T-cell (primary cell): ENCODE data around the gene TSPAN33. TPM values are rescaled to one million over a fixed set of nuclear protein-coding genes. Genes with fewer than 3 reads are reported as not detected.

ENCODE experiments used
- ATAC-seq, 4 experiments: fragments of 200-7000 bp in 3 of 4; fragments of 150-1000 bp in 1 of 4; cut with Tn5 transposase; replicated peaks in 1 of 4; 1 replicate in 3 of 4; 2 replicates in 1 of 4; pipeline ENCODE4 v1.10.0; 2021; ENCODE audit warnings: moderate library complexity in 3 of 4, mild to moderate bottlenecking in 2 of 4, moderate number of reproducible peaks in 1 of 4
- CTCF ChIA-PET, 2 donors: fragments of 300-600 bp; sonication (Branson Sonifier 250); formaldehyde crosslinking; loops; one replicate each; lab custom pipeline; 2022; ENCODE audit warnings: antibody characterized with exemption in 2 of 2; lab: Charles Lee
- POLR2A ChIA-PET, 2 donors: fragments of 300-600 bp; sonication (Branson Sonifier 250); formaldehyde crosslinking; loops; one replicate each; lab custom pipeline; 2022; ENCODE audit warnings: antibody characterized with exemption in 2 of 2; lab: Charles Lee
- DNase-seq, 35 experiments: peaks; one replicate each; pipeline versions ENCODE4 v3.0.0 to v3.0.0-alpha.2; 2013 to 2023
- H3K27ac ChIP-seq: one replicate; pipeline ENCODE4 v1.5.1; 2013; ENCODE audit warnings: low read length
- H3K27me3 ChIP-seq, 2 experiments: replicated peaks in 1 of 2; 1 replicate in 1 of 2; 2 replicates in 1 of 2; pipeline versions ENCODE4 v1.6.1 to v1.7.0; 2013; ENCODE audit warnings: low read length in 1 of 2, mixed read lengths in 1 of 2; ENCODE audit not compliant: control insufficient read depth in 2 of 2, insufficient read depth in 2 of 2; ENCODE audit errors: extremely low read depth in 1 of 2
- H3K36me3 ChIP-seq, 2 donors: 1 replicate in 1 of 2; 2 replicates in 1 of 2; pipeline versions ENCODE4 v1.6.1 to v1.7.0; 2013; ENCODE audit warnings: low read length in 1 of 2; ENCODE audit not compliant: control insufficient read depth in 2 of 2, insufficient read depth in 1 of 2; ENCODE audit errors: extremely low read depth in 1 of 2
- H3K4me1 ChIP-seq, 2 experiments: 1 replicate in 1 of 2; 2 replicates in 1 of 2; pipeline versions ENCODE4 v1.6.1 to v1.7.0; 2013; ENCODE audit warnings: low read length in 2 of 2, mixed read lengths in 1 of 2; ENCODE audit not compliant: insufficient read depth in 2 of 2, control insufficient read depth in 1 of 2; ENCODE audit errors: extremely low read depth in 1 of 2
- H3K4me3 ChIP-seq, 2 donors: 1 replicate in 1 of 2; 2 replicates in 1 of 2; pipeline versions ENCODE4 v1.5.1 to v1.7.0; 2013; ENCODE audit warnings: mild to moderate bottlenecking in 2 of 2, low read length in 1 of 2, moderate library complexity in 1 of 2; ENCODE audit not compliant: control insufficient read depth in 1 of 2; ENCODE audit errors: extremely low read depth in 1 of 2
- H3K9me3 ChIP-seq: 2 replicates; pipeline ENCODE4 v1.7.0; 2013
- H3K27ac Mint-ChIP-seq, 2 donors: one replicate each; pipeline ENCODE4 v1.8.0; 2020 to 2021; ENCODE audit warnings: mild to moderate bottlenecking in 2 of 2, mixed read lengths in 2 of 2
- H3K27me3 Mint-ChIP-seq, 2 donors: one replicate each; pipeline ENCODE4 v1.8.0; 2021 to 2022; ENCODE audit warnings: mixed read lengths in 2 of 2
- H3K36me3 Mint-ChIP-seq: one replicate; pipeline ENCODE4 v1.8.0; 2021; ENCODE audit warnings: mixed read lengths
- H3K4me1 Mint-ChIP-seq, 3 donors: one replicate each; pipeline ENCODE4 v1.8.0; 2020 to 2022; ENCODE audit warnings: mixed read lengths in 3 of 3, mild to moderate bottlenecking in 1 of 3
- H3K4me3 Mint-ChIP-seq, 3 donors: one replicate each; pipeline ENCODE4 v1.8.0; 2020 to 2022; ENCODE audit warnings: mild to moderate bottlenecking in 3 of 3, mixed read lengths in 3 of 3, moderate library complexity in 3 of 3
- H3K9me3 Mint-ChIP-seq, 3 donors: one replicate each; pipeline ENCODE4 v1.8.0; 2020 to 2022; ENCODE audit warnings: mixed read lengths in 3 of 3
- WGBS: methylation state at CpG from one replicate; pipeline ENCODE4 v1.1.5; 2013; ENCODE audit warnings: missing lambda C conversion rate; ENCODE audit not compliant: insufficient coverage; 5-methylcytosine and 5-hydroxymethylcytosine counted together
- total RNA-seq, 35 experiments: library from RNA in 6 of 35; stranded (reverse) in 6 of 35; fragments of 120-200 nt in 1 of 35; gene quantifications; one replicate each; pipeline versions ENCODE4 v1.2.1 to v1.2.4 and lab custom pipeline; 2013 to 2026

Gene TSPAN33
- total RNA-seq, 5 donors from 2014 or later (not counting 1 experiment from before 2014, with no cell fraction given): 5.6 to 7.1 (median 5.9) TPM

- DNase-seq (no peak), ATAC-seq (no peak)
- CTCF ChIA-PET: no interaction called here
- Mint-ChIP-seq H3K4me1 (peaks cover 10 to 22% (median 13%) of the 10 kb centered on the region in 3 donors), H3K27me3 (peaks cover 0 to 3% of the 10 kb centered on the region in 2 donors), H3K4me3 (no peak overlapping the region), H3K27ac (no peak overlapping the region), H3K36me3 (no peaks in the 10 kb centered on the region), H3K9me3 (no peaks in the 10 kb centered on the region)
- Histone ChIP-seq H3K4me1 (peaks cover 4 to 14% of the 10 kb centered on the region in 2 experiments), H3K9me3 (no peaks in the 10 kb centered on the region), H3K36me3 (no peaks in the 10 kb centered on the region), H3K4me3 (no peak overlapping the region), H3K27ac (no peak overlapping the region), H3K27me3 (peaks cover 0 to 20% of the 10 kb centered on the region in 2 experiments)
- 71% methylated on average over 3 of the region's 4 CpGs for WGBS
- POLR2A ChIA-PET: interaction anchor here in 1 of 2 donors (0.5 kb wide), 1 partner anchor 57 kb away, joined by 5 read pairs; no protein-coding TSS in a partner anchor
Measured at GRCh38 chr7:129166745-129167144, 22.2 kb downstream of the TSPAN33 start.

GRCh38 chr7:129167817-129168216, 23.3 kb downstream of the TSPAN33 start:
- no peaks in the 10 kb centered on the region for H3K9me3 Mint-ChIP-seq
- POLR2A ChIA-PET: no interaction called here
- H3K4me3 ChIP-seq: no peak overlapping the region
- CTCF ChIA-PET: interaction anchor here in 1 of 2 donors (0.7 kb wide), 1 partner anchor 51 kb away, joined by 3 read pairs; no protein-coding TSS in a partner anchor
- H3K4me1 ChIP-seq: peaks cover 4 to 14% of the 10 kb centered on the region in 2 experiments
- H3K4me3 Mint-ChIP-seq: peak overlapping the region; percentile 52 to 79 (median 62)
- H3K4me1 Mint-ChIP-seq: peaks cover 10 to 22% (median 13%) of the 10 kb centered on the region in 3 donors
- H3K27ac ChIP-seq: no peak overlapping the region
- H3K27ac Mint-ChIP-seq: no peak overlapping the region
- no peak for DNase-seq
- H3K36me3 Mint-ChIP-seq: no peaks in the 10 kb centered on the region
- 83% methylated on average over 2 of the region's 4 CpGs for whole genome bisulfite sequencing
- H3K9me3 ChIP-seq: no peaks in the 10 kb centered on the region
- H3K27me3 ChIP-seq: peaks cover 0 to 20% of the 10 kb centered on the region in 2 experiments
- ATAC-seq: no peak
- H3K36me3 ChIP-seq: no peaks in the 10 kb centered on the region
- H3K27me3 Mint-ChIP-seq: peaks cover 0 to 3% of the 10 kb centered on the region in 2 donors

- H3K27ac ChIP-seq: no peak overlapping the region
Measured at GRCh38 chr7:129168231-129169021, 23.9 kb downstream of the TSPAN33 start.

GRCh38 chr7:129169171-129169671, 24.7 kb downstream of the TSPAN33 start:
- Mint-ChIP-seq H3K9me3 (no peaks in the 10 kb centered on the region), H3K27ac (peak overlapping the region in 1 of 2 donors; percentile 78), H3K27me3 (peaks cover 0 to 3% of the 10 kb centered on the region in 2 donors), H3K4me1 (peaks cover 10 to 19% (median 13%) of the 10 kb centered on the region in 3 donors), H3K4me3 (peak overlapping the region; percentile 73 to 79 (median 78)), H3K36me3 (no peaks in the 10 kb centered on the region)
- peak in 20 of 35 experiments; percentile 7 to 49 (median 28) for DNase-seq
- POLR2A ChIA-PET: no interaction called here
- H3K36me3 ChIP-seq: no peaks in the 10 kb centered on the region
- peaks cover 0 to 23% of the 10 kb centered on the region in 2 experiments for H3K27me3 ChIP-seq
- CTCF ChIA-PET: interaction anchor here in 1 of 2 donors (1.0 kb wide), 1 partner anchor 41 kb away, joined by 3 read pairs; no protein-coding TSS in a partner anchor
- no peak overlapping the region for H3K27ac ChIP-seq
- H3K4me3 ChIP-seq: peak overlapping the region; percentile 49 to 78
- H3K4me1 ChIP-seq: peaks cover 4 to 14% of the 10 kb centered on the region in 2 experiments
- 2% methylated on average over 42 of the region's 47 CpGs for WGBS
- H3K9me3 ChIP-seq: no peaks in the 10 kb centered on the region
- ATAC-seq: peak; percentile 81 to 91 (median 86)

More at GRCh38 chr7:129168231-129169021, 23.9 kb downstream of the TSPAN33 start:
- H3K27ac Mint-ChIP-seq: no peak overlapping the region
- H3K4me1 Mint-ChIP-seq: peaks cover 10 to 21% (median 13%) of the 10 kb centered on the region in 3 donors
- DNase-seq: no peak
- H3K4me3 Mint-ChIP-seq: peak overlapping the region; percentile 52 to 79 (median 62)
- ATAC-seq: no peak
- no peaks in the 10 kb centered on the region for H3K9me3 Mint-ChIP-seq
- WGBS: 83% methylated on average over 10 of the region's 20 CpGs
- ChIA-PET POLR2A (no interaction called here), CTCF (interaction anchor here in 1 of 2 donors (0.7 to 1.0 kb wide), 2 partner anchors 42 to 50 kb away, joined by 3 read pairs; no protein-coding TSS in a partner anchor)
- Histone ChIP-seq H3K4me1 (peaks cover 4 to 14% of the 10 kb centered on the region in 2 experiments), H3K9me3 (no peaks in the 10 kb centered on the region), H3K36me3 (no peaks in the 10 kb centered on the region), H3K27me3 (peaks cover 0 to 20% of the 10 kb centered on the region in 2 experiments), H3K4me3 (no peak overlapping the region)
- peaks cover 0 to 3% of the 10 kb centered on the region in 2 donors for H3K27me3 Mint-ChIP-seq
- H3K36me3 Mint-ChIP-seq: no peaks in the 10 kb centered on the region

GRCh38 chr7:129169686-129170440, 25.4 kb downstream of the TSPAN33 start:
- Mint-ChIP-seq H3K27ac (peak overlapping the region in 1 of 2 donors; percentile 78), H3K4me3 (peak overlapping the region; percentile 73 to 79 (median 78)), H3K4me1 (peaks cover 10 to 19% (median 13%) of the 10 kb centered on the region in 3 donors), H3K9me3 (no peaks in the 10 kb centered on the region), H3K36me3 (no peaks in the 10 kb centered on the region), H3K27me3 (peaks cover 0 to 3% of the 10 kb centered on the region in 2 donors)
- H3K9me3 ChIP-seq: no peaks in the 10 kb centered on the region
- peak overlapping the region; percentile 49 to 78 for H3K4me3 ChIP-seq
- CTCF ChIA-PET: no interaction called here
- no peaks in the 10 kb centered on the region for H3K36me3 ChIP-seq
- peaks cover 4 to 14% of the 10 kb centered on the region in 2 experiments for H3K4me1 ChIP-seq
- DNase-seq: peak in 2 of 35 experiments; percentile 9 to 19
- peak; percentile 44 to 65 (median 54) for ATAC-seq
- WGBS: 31% methylated on average over 12 of the region's 16 CpGs
- POLR2A ChIA-PET: no interaction called here
- peaks cover 0 to 23% of the 10 kb centered on the region in 2 experiments for H3K27me3 ChIP-seq
- no peak overlapping the region for H3K27ac ChIP-seq
